HG03095 (cell line): Measurements from ENCODE around the gene MAN1A1.
A peak's percentile ranks its signal among the peaks of the same experiment; 100 is the strongest.

Source experiments
- ATAC-seq: cut with Tn5 transposase; IDR thresholded peaks from one replicate; pipeline ENCODE4 v1.9.1; 2021; ENCODE audit warnings: moderate library complexity; ENCODE audit not compliant: unreplicated experiment

The MAN1A1 gene

DNA sequence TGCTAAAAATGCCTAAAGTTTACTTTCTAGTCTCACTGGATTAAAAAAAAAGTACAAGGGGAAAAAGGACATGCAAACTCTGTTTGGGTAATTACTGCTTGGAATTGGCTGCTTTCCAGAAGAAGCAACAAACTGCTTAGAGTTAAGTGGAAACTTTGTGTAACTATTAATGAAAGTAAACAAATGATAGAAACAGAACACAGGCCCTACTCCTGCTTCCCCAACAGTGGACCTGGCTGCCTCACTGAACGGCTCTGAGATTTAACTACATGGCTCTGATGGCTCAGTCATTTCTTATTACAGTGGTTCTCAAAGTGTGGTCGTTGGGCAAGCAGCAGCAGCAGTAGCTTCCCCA lies 108.5 kb downstream of the MAN1A1 start:
- peak; percentile 73 for ATAC-seq

DNA sequence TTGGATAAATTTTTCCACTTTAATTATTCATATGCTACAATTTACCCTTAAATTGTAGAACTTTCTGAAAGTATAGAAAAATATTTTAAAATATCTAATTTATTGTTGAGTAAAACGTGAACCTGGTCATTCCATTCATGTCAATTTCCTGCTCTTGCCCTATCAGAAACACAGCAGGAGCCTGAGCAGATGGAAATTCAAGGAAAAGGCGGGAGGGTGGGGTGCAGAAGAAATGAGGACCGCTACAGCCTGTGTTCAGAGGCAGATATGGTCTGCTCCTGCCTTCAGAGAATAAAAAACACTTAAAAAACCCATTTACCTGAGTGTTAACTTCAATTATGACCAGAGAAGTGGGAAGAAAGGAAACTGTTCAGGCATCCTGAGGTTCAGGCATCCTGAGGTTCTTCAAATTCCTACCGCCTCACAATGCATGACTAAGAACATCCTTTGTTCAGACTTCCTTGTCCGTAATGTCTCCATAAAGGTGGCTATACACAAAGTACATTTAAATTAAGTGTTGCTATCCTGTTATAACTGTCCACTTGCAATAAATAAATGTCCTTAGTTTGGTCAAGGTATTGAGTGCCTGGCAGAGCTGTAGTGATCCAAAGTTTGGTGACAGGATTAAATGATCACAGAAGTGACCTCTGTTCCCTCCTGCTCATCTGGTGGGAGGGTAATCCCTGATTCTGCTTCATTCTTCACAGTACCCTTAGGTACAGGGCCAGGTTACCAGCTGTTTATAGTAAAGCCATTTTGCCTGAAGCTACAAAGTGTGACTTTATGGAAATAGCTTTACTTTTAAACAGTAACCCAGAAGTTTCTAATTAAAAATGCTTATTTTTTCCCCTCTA lies 109.1 kb downstream of the MAN1A1 start:
- peak; percentile 34 for ATAC-seq

DNA sequence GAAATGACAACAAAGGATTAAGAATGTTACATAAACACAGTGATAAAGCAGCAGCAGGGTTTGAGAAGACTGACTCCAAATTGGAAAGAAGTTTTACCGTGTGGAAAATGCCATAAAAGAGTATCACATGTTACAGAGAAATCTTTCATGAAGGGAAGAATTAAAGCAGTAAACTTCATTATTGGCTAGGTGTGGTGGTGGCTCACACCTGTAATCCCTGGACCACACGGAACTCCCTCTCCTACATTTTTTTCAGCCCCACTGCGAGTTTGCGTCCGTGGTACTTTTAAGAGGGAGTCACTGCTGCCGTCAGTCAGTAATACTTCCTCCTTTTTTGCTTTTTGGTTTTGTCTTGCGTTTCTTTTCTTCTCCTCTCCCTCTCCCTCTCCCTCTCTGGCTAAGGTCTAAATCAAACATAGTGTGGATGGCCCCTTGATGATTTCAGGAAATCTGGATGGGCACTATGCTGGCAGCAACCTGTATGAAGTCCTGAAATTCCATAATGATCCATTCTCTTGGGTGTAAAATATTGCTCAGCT lies 112.3 kb downstream of the MAN1A1 start:
- no peak for ATAC-seq

DNA sequence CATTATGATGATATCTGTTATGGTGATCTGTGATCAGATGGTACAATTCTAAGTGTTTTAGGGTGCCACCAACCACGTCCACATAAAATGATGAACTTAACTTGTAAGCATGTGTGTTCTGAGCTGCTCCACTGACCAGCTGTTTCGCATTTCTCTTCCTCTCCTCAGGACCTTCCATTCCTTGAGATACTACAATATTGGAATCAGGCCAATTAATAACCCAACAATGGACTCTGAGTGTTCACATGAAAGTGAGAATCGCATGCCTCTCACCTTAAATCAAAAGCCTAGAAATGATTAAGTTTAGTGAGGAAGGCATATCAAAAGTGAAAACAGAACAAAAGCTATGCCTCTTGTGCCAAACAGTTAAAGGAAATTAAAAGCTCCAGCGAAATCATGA lies 114.6 kb downstream of the MAN1A1 start:
- no peak for ATAC-seq

DNA sequence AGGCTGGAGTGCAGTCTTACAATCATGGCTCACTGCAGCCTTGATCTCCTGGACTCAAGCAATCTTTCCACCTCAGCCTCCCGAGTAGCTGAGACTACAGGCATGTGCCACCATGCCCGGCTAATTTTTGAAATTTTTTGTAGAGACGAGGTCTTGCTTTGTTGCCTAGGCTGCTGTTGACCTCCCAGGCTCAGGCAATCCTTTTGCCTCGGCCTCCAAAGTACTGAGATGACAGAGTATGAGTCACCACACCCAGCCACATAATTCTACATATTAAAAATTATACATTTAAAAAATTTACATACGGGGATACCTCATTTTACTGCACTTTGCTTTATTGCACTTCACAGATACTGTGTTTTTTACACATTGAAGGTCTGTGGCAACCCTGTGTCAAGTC lies 115.1 kb downstream of the MAN1A1 start:
- no peak for ATAC-seq

DNA sequence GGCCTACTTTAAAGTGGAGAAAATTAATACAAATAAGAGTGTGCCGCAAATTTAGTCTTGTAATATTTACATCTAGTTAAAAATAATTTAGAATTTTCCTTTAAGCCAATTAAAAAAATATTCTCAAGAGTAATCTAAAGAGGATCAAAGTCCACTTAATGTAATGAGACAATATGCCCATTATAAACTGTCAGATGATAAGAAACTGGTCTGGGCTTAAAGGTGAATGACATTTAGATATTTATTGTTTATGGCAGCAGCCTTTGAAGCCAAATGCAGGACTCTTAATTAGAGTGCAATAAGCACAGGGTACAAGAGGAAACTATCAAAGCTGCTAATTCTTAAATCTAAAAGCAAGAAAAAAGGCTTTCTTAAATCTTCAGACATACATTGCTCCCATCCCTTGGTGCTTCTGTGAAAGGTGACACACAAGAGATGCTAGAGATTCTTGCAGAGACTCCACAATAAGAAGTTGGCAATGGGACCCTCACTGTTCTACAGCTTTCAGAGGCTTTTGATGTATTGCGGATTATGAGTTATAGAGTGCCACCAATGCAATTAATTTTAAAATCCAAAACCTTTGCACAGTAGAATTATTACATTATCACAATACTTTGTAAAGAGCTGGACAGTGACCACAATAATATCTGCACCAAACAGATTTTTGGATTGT lies 116.1 kb downstream of the MAN1A1 start:
- no peak for ATAC-seq

DNA sequence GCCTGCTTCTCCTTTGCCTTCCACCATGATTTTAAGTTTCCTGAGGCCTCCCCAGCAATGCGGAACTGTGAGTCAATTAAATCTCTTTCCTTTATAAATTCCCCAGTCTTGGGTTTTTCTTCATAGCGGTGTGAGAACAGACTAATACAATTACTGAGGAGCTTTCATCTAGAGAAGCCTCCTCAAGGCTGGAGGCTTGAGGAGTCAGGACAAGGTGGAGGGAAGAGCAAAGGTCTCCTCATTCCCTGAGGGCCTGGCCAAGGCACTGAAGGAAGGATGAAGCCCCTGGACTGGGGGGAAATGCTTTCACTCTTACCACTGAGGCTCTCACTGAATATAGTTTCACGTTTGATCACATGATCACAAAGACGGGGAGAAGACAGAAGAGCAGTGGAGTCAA lies 118.2 kb downstream of the MAN1A1 start:
- ATAC-seq: no peak

DNA sequence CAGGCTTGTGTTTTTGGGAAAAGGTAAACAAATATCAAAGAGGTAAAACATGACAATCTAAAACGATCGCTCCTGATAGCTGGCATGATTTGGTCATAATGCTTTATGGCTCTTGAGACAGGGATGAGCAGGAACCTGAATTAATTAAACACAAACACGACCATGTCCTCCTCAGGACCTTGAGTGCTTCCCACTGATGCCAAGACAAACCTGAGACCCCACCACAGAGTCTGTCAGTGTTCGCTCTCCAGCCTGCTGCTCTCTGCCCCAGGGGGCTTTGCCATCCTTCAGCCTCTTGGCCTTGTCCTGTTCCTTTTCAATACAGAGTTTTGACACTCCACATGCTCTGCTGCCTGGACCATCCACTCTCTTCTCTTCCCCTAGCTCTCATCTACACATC lies 119.4 kb downstream of the MAN1A1 start:
- ATAC-seq: no peak

DNA sequence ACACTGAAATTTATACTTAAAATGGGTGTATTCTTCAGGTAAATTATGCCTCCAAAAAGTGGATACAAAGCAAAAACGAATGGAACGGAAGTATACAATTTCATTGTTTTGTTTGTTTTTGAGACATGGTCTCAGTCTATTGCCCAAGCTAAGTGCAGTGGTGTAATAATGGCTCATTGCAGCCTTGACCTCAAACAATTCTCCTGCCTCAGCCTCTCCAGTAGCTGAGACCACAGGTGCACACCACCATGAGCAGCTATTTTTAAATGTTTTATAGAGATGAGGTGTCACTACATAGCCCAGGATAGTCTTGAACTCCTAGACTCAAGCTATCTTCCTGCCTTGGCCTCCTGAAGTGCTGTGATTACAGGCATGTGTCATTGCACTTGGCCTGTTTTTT lies 122.2 kb downstream of the MAN1A1 start:
- ATAC-seq: no peak

DNA sequence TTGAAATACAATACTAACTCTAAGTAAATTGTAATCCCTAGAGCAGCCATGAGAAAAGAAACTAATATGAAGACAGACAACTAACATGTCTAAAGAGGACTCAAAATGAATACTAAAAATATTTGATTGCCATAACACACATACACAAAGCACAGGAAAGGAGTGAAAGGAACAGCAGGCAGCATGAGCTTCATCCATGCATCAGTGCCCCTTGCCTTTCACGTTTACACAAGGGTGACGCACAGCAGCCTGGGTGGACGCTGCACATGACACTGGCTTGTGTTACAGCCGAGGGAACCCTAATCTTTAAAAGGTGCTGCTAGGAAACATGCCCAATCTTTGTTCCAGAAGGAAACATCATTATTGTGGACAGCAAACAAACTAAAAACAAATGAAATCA lies 123.5 kb downstream of the MAN1A1 start:
- no peak for ATAC-seq

DNA sequence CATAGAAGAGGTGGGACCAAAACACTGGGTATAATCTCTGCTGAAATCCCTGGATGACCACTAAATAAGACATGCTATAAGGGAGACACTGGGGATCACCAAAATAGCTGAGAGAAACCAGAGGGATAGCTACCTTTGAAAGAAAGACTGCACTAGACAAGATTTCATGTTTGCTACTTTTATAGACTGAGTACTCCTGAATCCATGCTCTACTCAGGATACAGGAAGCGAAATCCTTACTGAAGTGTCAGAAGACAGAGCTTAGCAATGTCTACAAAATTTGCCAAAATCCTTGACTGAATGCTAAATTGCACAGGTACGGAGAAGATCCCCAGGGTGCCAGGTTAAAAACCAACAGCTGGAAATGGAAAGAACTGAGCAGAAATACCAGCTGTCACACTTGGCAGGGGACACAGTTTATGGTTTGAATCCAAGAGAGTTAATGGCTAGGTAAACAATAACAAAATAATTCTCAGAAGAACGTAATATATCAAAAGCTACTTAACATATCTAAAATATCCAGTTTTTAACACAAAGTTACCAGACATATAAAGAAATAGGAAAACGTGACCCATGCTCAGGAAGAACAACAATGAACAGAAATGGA lies 125.4 kb downstream of the MAN1A1 start:
- ATAC-seq: no peak

DNA sequence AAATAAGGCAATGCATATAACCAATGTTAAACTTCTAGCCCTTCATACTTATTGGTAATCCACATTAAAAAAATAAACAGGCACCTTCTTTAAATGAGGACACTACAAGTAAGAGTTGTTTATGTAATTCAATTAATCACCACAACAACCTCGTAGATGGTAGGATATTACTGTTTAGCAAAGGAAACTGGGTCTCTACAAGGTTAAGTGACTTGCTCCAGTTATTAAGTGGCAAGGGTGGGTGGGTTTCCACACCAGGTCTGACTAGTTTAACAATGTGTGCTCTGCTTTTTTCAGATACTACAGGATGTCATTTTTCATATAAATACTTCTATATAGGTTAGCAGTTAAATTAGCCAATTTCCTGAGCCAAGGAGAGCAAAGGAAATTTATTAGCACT lies 129.1 kb downstream of the MAN1A1 start:
- no peak for ATAC-seq

DNA sequence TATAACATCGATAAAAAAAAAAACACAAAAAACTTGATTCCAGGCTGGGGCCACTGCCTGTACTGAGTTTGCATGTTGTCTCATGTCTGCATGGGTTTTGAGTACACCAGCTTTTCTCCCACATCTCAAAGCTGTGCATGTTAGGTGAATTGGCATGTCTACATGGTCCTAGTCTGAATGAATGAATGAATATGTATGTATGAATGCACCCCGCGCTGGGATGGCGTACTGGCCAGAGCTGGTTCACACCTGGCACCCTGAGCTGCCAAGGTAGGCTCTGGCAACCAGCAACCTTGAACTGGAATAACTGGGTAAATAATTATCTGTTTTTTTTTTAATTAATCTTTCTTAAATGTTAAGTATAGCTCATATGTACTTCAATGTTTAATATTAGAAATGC lies 131.0 kb downstream of the MAN1A1 start:
- no peak for ATAC-seq

DNA sequence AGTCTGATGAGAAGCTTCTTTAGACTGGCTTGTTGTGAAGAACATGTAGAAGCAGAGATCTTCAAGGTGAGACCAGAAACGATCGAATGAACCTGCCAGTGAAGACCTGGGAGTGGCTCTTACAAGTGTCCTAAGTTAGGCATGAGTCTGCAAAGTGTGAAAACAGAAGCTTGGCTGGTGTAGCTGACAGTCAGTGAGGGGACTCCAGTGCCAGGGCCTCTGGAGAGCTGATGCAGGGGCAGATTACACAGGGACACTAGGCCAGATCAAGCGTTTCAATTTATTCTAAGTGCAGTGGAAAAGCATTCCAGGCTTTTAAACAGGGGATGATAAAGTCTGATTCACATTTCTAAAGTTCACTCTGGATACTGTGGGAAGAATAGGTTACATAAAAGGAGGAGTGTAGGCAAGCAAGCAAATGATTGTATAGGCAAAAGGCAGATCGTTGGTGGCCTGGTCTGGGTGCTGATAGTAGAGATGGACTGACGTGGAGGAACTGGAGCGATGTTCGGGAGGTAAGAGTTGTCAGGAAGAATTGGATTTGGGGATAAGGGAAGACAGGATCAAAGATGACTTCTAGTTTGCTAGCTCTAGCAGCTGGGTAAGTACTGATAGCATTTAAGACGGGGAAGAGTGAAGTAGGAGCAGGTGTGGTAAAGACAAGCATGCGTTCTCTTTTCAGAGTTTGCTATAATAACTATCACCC lies 133.5 kb downstream of the MAN1A1 start:
- ATAC-seq: no peak

DNA sequence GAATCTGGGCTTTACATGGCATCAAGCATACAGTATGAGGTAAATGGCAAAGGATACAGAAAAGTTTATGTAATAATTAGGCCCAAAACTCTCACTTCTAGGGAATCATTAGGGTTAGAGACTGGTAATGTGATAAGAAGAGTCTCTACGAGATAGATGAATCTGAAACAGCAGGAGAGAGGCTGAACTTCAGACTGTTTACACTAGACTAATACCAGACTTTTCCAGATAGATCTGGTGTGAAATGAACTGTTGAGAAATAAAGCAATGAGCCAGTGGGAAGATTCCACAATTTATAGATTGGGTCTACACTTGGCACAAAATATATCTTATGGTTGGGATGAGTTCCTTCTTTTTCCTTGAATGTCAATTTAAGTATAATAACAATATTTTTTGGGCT lies 134.3 kb downstream of the MAN1A1 start:
- ATAC-seq: no peak

DNA sequence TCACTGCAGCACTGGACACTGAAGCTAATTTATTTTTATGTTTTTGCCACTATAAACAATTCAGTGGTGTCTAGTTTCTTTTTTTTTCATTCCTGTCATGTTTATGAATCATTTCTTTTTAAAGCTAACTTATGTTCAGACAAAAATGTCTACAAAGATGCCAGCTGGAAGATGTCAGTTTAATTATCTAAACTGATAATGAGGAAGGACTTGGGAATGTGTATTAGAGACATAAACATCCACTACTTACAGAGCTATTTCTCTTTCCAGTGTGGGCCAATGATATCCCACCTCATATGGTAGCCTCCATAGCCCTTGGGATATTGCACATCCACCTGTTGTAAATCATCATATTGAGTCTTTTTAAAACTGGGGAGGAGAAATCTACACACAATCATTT lies 139.0 kb downstream of the MAN1A1 start:
- no peak for ATAC-seq

DNA sequence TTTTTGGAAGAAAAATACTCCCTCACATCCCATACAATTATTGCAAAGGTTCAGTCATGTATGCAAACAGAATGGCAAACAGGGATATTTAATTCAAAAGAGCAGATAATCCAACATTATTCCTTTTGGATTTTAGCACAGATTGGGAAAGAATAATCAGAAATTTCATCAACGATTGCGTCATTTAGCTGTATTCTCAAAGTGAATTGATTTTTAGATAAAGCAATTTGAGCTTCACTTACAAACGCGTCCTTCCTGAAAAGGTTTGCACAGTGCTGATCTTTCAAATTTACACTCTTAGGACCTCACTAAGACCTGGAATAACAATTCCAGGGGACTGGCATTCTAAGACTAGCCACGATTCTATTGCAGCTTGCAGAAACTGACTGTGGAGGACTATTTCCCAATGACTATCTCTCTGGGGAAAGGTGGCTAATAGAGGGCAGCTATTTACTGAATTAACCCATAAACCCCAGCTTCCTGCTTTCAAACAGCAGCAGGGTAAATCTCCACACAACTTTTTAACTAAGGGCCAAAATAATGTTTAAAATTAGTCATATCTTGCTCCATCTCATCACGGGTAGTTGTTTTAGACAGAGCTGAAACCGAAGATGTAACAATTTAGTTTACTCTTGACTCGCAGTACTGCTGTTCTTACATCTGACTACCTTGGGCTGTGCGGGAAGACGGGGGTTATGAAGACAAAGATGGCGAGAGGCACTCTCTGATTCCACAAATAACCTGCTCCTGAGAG lies 139.9 kb downstream of the MAN1A1 start:
- ATAC-seq: no peak

DNA sequence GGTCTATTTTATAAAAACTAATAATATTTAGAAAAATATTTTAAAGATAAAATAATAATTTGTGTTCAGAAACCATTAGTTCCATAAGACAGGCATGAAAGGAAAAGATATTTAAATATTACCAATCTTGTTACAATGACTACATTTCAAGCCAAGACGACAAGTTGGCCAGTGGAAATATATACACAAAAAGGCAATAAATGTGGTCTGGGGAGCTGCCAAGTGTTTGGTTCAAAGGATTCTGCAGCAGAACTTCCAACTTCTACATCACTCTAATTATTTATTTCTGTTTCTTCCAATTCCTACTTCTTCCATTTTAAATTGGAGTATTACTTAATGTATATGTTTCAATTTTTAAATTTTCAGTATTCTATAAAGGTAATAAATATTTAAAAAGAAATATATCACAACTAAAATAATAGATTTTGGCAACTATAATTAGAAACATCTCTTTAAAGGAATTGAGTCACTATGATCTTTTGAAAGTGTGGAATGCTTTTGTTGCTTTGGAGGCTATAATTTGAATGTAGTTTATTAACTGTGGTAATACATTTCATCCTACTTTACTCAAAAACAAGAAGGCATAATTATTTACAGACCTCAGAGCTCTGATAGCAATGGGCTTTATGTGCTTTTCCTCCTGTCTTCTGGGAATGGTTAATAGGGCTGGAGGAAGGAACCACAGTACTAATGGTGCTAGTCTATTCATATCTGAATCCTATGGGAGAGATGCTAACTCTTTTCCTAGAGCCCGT lies 141.4 kb downstream of the MAN1A1 start:
- ATAC-seq: no peak

DNA sequence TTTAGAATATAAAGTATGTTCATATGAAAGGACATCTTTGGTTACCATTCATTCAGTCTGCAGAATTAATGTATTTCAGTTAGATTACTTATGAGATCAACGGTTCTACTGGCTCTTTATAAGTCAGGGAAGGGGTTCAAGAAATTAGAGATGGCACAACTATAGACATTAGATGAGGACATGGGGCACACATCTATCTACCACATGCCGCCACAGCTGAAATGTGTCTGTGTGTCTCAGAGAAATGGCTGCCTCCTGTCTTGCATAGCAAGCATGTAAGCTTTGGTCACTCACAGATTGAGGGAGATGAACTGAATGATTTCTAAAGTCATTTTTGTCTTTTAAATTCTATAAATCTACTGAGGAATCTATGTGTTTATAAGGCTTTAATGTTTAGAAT lies 142.2 kb downstream of the MAN1A1 start:
- no peak for ATAC-seq
